ENCODE data around the gene ASB7. TPM values are rescaled to one million over a fixed set of nuclear protein-coding genes. Genes with fewer than 3 reads are reported as not detected.
A peak's percentile ranks its signal among the peaks of the same experiment; 100 is the strongest.
"Not testable (repeated sequence)": the region's sequence is repeated elsewhere in the genome, so short reads cannot be mapped to it uniquely, and the experiment has no call there.

ASB7 gene
- 10.6 TPM for total RNA-seq (ENCODE audit: insufficient read depth, low replicate concordance)

DNA sequence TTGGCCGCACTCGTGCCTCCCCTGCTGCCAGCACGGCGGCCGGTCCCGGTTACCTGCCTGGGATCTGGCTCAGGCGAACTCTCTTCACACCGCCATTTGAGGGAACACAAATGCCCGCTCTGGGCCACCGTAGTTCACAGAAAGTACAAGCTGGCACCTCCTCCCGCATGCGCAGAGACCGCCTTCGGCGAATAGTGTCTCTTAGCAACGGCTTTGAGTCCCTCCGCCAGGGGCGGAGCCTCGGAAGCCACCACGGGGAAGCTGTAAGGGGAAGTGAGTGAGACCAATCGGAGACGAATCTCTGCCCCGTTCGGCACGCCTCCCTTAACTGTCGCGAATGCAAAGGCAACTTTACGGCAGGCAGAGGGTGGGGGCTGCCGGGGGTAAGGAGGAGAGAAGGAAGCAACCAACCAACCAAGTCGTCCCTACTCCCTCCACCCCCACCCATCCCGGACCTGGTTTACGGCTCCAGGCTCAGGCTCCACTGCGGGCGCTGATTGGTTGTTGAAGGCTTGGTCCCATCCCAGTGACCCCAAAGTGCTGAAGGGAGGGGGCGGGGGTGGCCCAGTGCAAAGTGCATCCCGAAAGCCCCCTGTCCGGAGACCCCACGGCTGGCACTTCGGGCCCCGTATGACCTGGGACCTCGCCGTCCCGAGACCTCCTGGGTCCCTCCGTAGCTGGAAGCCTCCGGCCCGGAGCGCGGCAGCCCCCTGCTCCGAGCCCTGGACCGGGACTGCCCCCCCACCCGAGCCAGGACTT lies at the start of gene ASB7, which contains the start of gene LINS1:
Gene ASB7 (plus strand): TSS at position 526 of the 759 bp plus-strand sequence. CDS start 9,628 bp downstream, outside the sequence.
Gene LINS1 (minus strand): TSS at position 121 of the 759 bp plus-strand sequence. CDS start 21,342 bp downstream, outside the sequence.
- peak; percentile 100 for DNase-seq (ENCODE audit: low spot score)

DNA sequence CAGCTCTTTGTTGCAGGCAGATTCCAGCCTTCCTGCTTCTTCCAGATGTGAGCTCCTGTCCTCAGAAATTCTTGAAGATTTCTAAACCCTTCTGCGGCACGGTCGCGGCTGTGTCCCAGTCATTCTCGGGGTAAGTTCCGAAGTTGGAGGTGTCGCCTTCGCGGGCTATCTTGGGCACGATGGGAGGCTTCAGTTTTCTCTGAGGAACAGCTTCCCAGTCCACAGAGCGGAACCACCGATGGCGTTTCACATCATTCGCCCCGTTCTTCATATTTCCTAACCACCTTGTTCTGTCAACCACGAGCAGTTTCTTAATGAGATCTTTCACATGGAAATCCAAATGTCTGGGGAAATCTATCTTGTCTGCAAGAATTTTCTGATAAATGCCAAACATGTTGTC lies 48.9 kb upstream of the ASB7 start:
- DNase-seq (ENCODE audit: low spot score) = no peak

DNA sequence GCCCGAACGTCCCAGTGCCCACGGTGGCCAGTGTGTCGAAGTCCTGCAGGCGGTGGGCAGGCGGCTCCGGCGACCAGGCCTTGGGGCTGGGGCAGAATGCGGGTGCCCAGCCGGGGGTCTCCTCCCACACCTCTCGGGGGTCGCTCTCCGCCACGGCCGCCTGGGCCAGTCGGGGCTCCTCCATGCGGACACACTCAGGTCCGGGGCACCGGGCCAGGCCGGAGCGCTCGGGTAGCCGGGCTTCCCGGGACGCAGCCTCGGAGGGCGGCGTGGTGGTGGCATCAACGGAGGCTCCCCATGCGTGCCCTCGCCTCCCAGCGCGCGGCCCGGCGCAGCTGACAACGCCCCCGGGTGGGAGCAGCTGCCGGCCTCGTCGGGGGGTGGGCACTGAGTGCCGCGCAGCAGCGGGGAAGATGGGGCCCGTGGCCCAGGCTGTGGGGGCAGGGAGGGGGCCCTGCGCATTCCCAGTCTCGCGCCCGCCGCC lies 43.6 kb upstream of the ASB7 start:
- DNase-seq (ENCODE audit: low spot score) = no peak

- DNase-seq (ENCODE audit: low spot score) = no peak
Measured at GRCh38 chr15:100559330-100559729, 43.1 kb upstream of the ASB7 start.

- no peak for DNase-seq (ENCODE audit: low spot score)
Measured at GRCh38 chr15:100560323-100560722, 42.1 kb upstream of the ASB7 start.

GRCh38 chr15:100565591-100565990 lies 36.8 kb upstream of the ASB7 start:
- DNase-seq (ENCODE audit: low spot score) = no peak

- DNase-seq (ENCODE audit: low spot score) = no peak
Measured at GRCh38 chr15:100566850-100567628, 35.4 kb upstream of the ASB7 start.

DNA sequence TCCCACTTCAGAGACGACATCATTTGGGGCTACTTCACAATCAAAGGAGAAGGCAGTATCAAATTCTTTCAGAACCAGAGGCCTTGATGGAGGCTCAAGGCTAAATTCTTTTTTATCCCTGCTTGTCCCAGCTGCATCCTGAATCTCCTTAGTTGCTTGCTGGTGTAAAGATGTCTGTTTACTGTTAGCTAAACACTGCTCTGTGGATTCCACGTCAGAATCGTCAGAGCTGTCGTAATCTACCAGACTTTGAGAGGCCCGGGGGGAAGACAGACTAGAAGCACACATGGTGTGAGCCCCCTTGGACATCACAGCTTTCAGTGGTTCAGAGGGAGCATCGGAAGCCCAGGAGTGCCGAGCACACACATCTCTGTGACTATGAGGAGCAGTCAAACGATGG lies 33.0 kb upstream of the ASB7 start:
- DNase-seq (ENCODE audit: low spot score) = peak; percentile 97

GRCh38 chr15:100570275-100570674 lies 32.1 kb upstream of the ASB7 start:
- no peak for DNase-seq (ENCODE audit: low spot score)

GRCh38 chr15:100570735-100571313 lies 31.6 kb upstream of the ASB7 start:
- DNase-seq (ENCODE audit: low spot score) = no peak

- no peak for DNase-seq (ENCODE audit: low spot score)
Measured at GRCh38 chr15:100571592-100572167, 30.7 kb upstream of the ASB7 start.

DNA sequence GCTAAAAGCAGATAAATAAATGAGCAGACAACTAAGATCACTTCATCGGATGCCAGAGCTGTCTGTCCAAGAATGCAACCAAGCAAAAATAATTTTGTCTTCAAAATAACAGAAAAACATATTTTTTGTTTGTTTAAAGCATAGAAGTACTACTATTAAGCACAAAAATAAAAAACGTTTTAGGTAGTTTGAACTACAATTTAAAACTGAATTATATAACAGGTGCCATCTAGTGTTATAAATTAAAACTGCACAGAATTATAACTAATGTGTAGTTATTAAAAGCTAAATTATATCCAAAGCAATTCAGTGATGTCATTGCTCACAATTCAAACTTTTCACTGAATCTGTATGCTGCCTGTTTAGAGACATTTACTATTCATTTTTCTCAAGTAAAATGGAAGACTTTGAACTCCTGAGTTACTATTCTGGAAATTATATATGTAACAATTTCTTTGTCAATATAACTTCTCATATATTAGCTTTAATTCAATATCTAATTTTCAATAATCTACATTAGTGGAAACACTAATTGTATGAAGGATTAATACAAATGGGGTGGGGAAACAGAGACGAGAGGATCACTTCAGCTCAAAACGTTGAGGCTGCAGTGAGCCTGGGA lies 29.9 kb upstream of the ASB7 start:
- DNase-seq (ENCODE audit: low spot score) = peak; percentile 42

GRCh38 chr15:100573526-100573925 lies 28.9 kb upstream of the ASB7 start:
- no peak for DNase-seq (ENCODE audit: low spot score)

DNA sequence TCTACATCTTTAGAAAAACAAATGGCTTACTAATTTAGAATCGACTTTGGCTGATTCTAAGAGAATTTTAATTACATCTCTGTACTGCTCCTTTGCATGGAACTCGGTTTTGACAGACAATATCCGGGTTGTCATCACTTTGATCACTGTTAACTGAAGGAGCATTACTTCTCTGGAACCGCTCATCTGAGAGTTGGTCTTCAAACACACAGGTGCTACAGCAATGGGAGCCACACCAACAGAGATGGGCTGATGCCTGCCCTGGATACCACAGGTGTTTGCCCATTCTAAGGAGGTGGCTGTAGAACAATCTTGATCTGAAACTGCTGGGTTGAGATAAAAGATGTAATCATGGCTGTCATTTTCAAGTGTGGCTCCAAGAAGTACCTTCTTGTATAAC lies 22.0 kb upstream of the ASB7 start:
- DNase-seq (ENCODE audit: low spot score) = no peak

DNA sequence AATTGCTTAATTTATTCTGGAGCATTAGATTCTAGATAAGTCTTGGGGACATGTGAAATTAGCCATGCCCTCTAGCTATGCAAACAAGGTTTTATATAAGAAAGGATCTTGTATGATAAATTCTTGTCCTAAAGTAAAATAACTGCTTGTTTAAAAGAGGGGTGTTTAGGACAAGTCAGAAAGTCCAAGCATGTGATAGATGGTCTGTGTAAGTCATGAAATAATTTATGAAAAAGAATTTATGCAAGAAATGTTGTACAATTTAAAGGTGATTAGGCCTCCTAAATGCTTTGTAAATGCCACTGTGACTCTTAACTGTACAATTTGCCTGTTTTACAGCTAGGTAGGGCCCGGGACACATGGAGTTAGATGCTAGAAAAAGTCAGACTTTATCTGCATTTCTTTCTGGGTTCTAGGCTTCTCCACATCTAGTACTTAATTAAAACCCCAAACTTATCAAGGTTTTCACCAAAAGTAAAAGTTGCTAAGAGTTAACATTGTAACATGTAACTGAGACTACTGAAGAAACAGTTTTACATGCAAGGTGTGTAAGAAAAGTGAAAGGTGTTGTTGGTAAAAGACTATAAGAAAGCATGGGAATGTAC lies 13.6 kb upstream of the ASB7 start:
- no peak for DNase-seq (ENCODE audit: low spot score)

- DNase-seq (ENCODE audit: low spot score) = not testable (repeated sequence)
Measured at GRCh38 chr15:100591163-100591562, 11.2 kb upstream of the ASB7 start.

DNA sequence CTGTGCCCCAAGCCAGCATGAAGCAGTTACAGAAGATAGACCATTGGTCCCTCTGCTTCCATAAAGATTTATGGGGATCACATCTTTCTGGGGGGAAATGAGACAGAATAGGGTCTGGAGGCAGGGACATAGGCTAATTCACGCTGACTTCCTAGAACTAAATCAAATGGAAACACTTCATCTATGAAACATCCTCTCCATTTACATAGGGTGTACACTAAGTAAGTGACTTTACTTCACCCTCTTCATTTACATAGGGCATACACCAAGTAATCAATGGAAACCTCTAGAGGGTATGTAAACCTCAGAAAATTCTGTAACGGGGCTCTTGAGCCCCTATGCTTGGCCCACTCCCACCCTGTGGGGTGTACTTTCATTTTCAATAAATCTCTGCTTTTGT lies 10.6 kb upstream of the ASB7 start:
- DNase-seq (ENCODE audit: low spot score) = no peak

- DNase-seq (ENCODE audit: low spot score) = no peak
Measured at GRCh38 chr15:100592898-100593297, 9.5 kb upstream of the ASB7 start.

GRCh38 chr15:100593431-100593830 lies 9.0 kb upstream of the ASB7 start:
- no peak for DNase-seq (ENCODE audit: low spot score)

DNA sequence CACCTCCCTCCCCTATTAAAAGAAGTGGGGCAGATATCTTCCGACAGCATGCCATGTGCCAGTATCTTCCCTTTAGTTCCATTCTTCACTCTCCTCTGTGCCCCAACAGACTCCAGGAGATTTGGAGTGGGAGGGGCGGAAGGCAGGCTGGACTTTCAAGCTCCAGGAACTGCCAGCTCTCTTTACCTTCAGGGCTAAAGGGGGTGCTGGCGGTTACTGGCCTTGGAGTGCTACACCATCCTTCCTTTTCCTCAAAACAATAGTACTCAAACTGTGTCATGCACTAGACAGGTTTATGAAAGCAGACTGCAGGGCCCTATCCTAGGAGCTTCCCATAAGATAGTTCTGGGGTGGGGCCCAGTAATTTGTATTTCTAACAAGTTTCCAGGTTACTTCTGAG lies 6.4 kb upstream of the ASB7 start:
- DNase-seq (ENCODE audit: low spot score) = no peak

GRCh38 chr15:100596792-100597191 lies 5.6 kb upstream of the ASB7 start:
- DNase-seq (ENCODE audit: low spot score) = peak; percentile 13

Measured in umbilical cord (tissue), 2 donors.